GM21390 (cell line): ENCODE measurements around the gene KCNG4.
"Not testable (repeated sequence)": the region's sequence is repeated elsewhere in the genome, so short reads cannot be mapped to it uniquely, and the experiment has no call there.

Source experiments
- ATAC-seq: cut with Tn5 transposase; IDR thresholded peaks from one replicate; pipeline ENCODE4 v1.9.1; 2021; ENCODE audit not compliant: unreplicated experiment

Gene KCNG4

GRCh38 chr16:84237994-84238750 is 1.6 kb downstream of the KCNG4 start:
- no peak for ATAC-seq

GRCh38 chr16:84236671-84237070 is 3.1 kb downstream of the KCNG4 start:
- ATAC-seq, result no peak

GRCh38 chr16:84234321-84235241 is 5.2 kb downstream of the KCNG4 start:
- ATAC-seq, result no peak

- no peak for ATAC-seq
These were observed 6.1 kb downstream of the KCNG4 start for GRCh38 chr16:84233748-84234147.

- ATAC-seq, result no peak
These were observed 6.8 kb downstream of the KCNG4 start for GRCh38 chr16:84232969-84233368.

GRCh38 chr16:84232060-84232459 is 7.8 kb downstream of the KCNG4 start:
- no peak for ATAC-seq

- no peak for ATAC-seq
These were observed 10.3 kb downstream of the KCNG4 start for GRCh38 chr16:84229471-84229870.

- no peak for ATAC-seq
These were observed 11.5 kb downstream of the KCNG4 start for GRCh38 chr16:84228256-84228838.

- no peak for ATAC-seq
These were observed 12.3 kb downstream of the KCNG4 start for GRCh38 chr16:84227548-84227947.

- no peak for ATAC-seq
These were observed 13.8 kb downstream of the KCNG4 start for GRCh38 chr16:84226026-84226425.

GRCh38 chr16:84225571-84225970 is 14.2 kb downstream of the KCNG4 start:
- no peak for ATAC-seq

- no peak for ATAC-seq
These were observed 14.7 kb downstream of the KCNG4 start for GRCh38 chr16:84225126-84225525.

GRCh38 chr16:84224554-84224953 is 15.3 kb downstream of the KCNG4 start:
- no peak for ATAC-seq

GRCh38 chr16:84223456-84223855 is 16.4 kb downstream of the KCNG4 start:
- ATAC-seq, result no peak

GRCh38 chr16:84220851-84221250 is 19.0 kb downstream of the KCNG4 start:
- no peak for ATAC-seq

GRCh38 chr16:84218956-84219355 is 20.9 kb downstream of the KCNG4 start:
- ATAC-seq, result no peak

- ATAC-seq, result no peak
These were observed 21.5 kb downstream of the KCNG4 start for GRCh38 chr16:84218176-84218823.

GRCh38 chr16:84216144-84216543 is 23.7 kb downstream of the KCNG4 start:
- not testable (repeated sequence) for ATAC-seq

- ATAC-seq, result no peak
These were observed 24.3 kb downstream of the KCNG4 start for GRCh38 chr16:84215531-84215930.

- no peak for ATAC-seq
These were observed 25.3 kb downstream of the KCNG4 start for GRCh38 chr16:84214451-84215066.

GRCh38 chr16:84212631-84213030 is 27.2 kb downstream of the KCNG4 start:
- ATAC-seq, result no peak
